Caco-2 (cell line): ENCODE measurements around the gene CACNA1H. TPM values are rescaled to one million over a fixed set of nuclear protein-coding genes. Genes with fewer than 3 reads are reported as not detected.

ENCODE experiments used
- BruUV-seq: library from RNA; stranded (reverse); fragments of 400-500 nt; replicated peaks from 2 replicates; lab custom pipeline; 2021; lab: Mats Ljungman, UMichigan
- CTCF ChIA-PET: fragments of 300-600 bp; sonication (Branson Sonifier 250); formaldehyde crosslinking; loops from one replicate; lab custom pipeline; 2022; ENCODE audit warnings: antibody characterized with exemption; lab: Charles Lee
- POLR2A ChIA-PET: fragments of 300-600 bp; sonication (Branson Sonifier 250); formaldehyde crosslinking; loops from one replicate; lab custom pipeline; 2022; ENCODE audit warnings: antibody characterized with exemption; lab: Charles Lee
- DNase-seq, 2 experiments: peaks; one replicate each; pipeline versions ENCODE4 v3.0.0 to v3.0.0-alpha.2; 2020 to 2022
- H3K27me3 ChIP-seq: replicated peaks from 2 replicates; pipeline ENCODE4 v1.6.0; 2011; ENCODE audit warnings: low read length; ENCODE audit not compliant: control insufficient read depth, insufficient read depth
- H3K36me3 ChIP-seq: 2 replicates; pipeline ENCODE4 v1.5.1; 2011; ENCODE audit warnings: low read length; ENCODE audit not compliant: control insufficient read depth, insufficient read depth
- H3K4me1 ChIP-seq: fragments of 250-450 bp; sonication (Bioruptor Pico); 2 replicates; pipeline ENCODE4 v1.5.1; 2020; ENCODE audit warnings: mild to moderate bottlenecking
- H3K4me3 ChIP-seq: 2 replicates; pipeline ENCODE4 v1.5.1; 2011; ENCODE audit warnings: low read depth, mild to moderate bottlenecking, control low read depth, low read length
- H3K9me3 ChIP-seq: fragments of 250-450 bp; sonication (Bioruptor Pico); 2 replicates; pipeline ENCODE4 v1.5.1; 2020; ENCODE audit warnings: mild to moderate bottlenecking, moderate library complexity
- H3K27ac Mint-ChIP-seq: one replicate; pipeline ENCODE4 v1.8.0; 2022; ENCODE audit warnings: mixed read lengths; ENCODE audit not compliant: unreplicated experiment
- H3K27me3 Mint-ChIP-seq: one replicate; pipeline ENCODE4 v1.8.0; 2022; ENCODE audit warnings: mixed read lengths; ENCODE audit not compliant: insufficient read depth, unreplicated experiment
- H3K36me3 Mint-ChIP-seq: one replicate; pipeline ENCODE4 v1.8.0; 2022; ENCODE audit warnings: mild to moderate bottlenecking, mixed read lengths; ENCODE audit not compliant: insufficient read depth, unreplicated experiment
- H3K4me1 Mint-ChIP-seq: one replicate; pipeline ENCODE4 v1.8.0; 2022; ENCODE audit warnings: low read depth, mixed read lengths; ENCODE audit not compliant: unreplicated experiment
- H3K4me3 Mint-ChIP-seq: one replicate; pipeline ENCODE4 v1.8.0; 2022; ENCODE audit warnings: mild to moderate bottlenecking, moderate library complexity, mixed read lengths; ENCODE audit not compliant: unreplicated experiment
- H3K9me3 Mint-ChIP-seq: one replicate; pipeline ENCODE4 v1.8.0; 2022; ENCODE audit warnings: mixed read lengths; ENCODE audit not compliant: unreplicated experiment
- intact Hi-C: fragments of 100-400 bp; cut with micrococcal nuclease; formaldehyde crosslinking; loops from one replicate; pipeline ENCODE4 v1.10.0; 2022; ENCODE audit not compliant: unreplicated experiment
- total RNA-seq: library from RNA; stranded (reverse); gene quantifications from 2 replicates; pipeline ENCODE4 v1.2.3, GENCODE V29; 2022
- TF ChIP-seq, protein P1 (sequence below), 2 experiments: fragments of 200-600 bp in 1 of 2; IDR thresholded peaks; 1 replicate in 1 of 2; 2 replicates in 1 of 2; pipeline versions ENCODE4 v1.5.1 to v1.8.0; 2011 to 2022; ENCODE audit warnings: antibody characterized with exemption in 1 of 2, control low read depth in 1 of 2, inconsistent platforms in 1 of 2, low read depth in 1 of 2, low read length in 1 of 2, mild to moderate bottlenecking in 1 of 2, moderate library complexity in 1 of 2; ENCODE audit not compliant: insufficient read depth in 1 of 2, severe bottlenecking in 1 of 2, unreplicated experiment in 1 of 2

The CACNA1H gene
- total RNA-seq, 1 experiment from 2014 or later: 5.1 TPM

DNA sequence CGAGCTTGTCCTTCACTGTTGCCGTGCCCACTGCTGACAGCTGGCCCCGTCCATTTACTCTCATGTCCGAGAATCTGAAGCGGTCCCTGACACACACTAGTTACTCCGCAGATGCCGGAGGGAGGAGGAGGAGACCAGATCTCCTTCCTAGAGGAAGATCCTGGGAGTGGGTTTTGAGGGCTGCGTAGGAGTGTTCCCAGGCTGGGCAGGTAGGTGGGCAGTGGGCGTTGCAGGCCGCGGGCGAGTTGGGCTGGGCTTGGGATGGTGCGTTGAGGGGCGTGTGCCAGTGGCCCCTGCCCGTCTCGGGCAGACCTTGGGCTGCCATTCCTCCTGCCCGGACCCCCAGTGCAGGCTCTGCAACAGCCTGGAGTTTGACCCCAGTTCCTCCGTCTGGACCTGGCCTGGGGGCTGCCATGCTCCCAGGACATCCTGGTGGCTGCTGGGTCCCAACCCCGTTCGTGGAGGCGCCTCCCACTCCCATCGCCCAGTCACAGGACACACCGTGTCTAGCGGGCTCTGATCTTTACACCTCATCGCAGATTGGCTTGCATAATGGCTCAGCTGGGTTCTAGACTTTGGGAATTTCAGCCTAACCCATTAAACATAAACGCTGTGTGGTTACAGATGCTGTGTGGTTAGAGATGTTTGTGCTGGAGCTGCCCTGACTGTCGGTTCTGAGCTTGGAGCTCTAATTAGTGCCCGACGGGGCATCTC is 22.8 kb downstream of the CACNA1H start:
- H3K4me3 ChIP-seq: no peak overlapping the region
- H3K27me3 ChIP-seq: no peaks in the 10 kb centered on the region
- ChIA-PET CTCF (no interaction called here), POLR2A (no interaction called here)
- Mint-ChIP-seq H3K36me3 (no peaks in the 10 kb centered on the region), H3K9me3 (no peaks in the 10 kb centered on the region), H3K27me3 (no peaks in the 10 kb centered on the region), H3K4me1 (no peaks in the 10 kb centered on the region), H3K27ac (no peak overlapping the region), H3K4me3 (no peak overlapping the region)
- no peaks in the 10 kb centered on the region for H3K9me3 ChIP-seq
- TF ChIP-seq, protein P1, sequence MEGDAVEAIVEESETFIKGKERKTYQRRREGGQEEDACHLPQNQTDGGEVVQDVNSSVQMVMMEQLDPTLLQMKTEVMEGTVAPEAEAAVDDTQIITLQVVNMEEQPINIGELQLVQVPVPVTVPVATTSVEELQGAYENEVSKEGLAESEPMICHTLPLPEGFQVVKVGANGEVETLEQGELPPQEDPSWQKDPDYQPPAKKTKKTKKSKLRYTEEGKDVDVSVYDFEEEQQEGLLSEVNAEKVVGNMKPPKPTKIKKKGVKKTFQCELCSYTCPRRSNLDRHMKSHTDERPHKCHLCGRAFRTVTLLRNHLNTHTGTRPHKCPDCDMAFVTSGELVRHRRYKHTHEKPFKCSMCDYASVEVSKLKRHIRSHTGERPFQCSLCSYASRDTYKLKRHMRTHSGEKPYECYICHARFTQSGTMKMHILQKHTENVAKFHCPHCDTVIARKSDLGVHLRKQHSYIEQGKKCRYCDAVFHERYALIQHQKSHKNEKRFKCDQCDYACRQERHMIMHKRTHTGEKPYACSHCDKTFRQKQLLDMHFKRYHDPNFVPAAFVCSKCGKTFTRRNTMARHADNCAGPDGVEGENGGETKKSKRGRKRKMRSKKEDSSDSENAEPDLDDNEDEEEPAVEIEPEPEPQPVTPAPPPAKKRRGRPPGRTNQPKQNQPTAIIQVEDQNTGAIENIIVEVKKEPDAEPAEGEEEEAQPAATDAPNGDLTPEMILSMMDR (IDR thresholded peaks at IDR 0.05; ENCODE audit: insufficient read depth in 1 of 2, low read depth in 1 of 2, low read length in 1 of 2, severe bottlenecking in 1 of 2, unreplicated experiment in 1 of 2): no peak
- BruUV-seq: no TSS peak
- no peaks in the 10 kb centered on the region for H3K36me3 ChIP-seq
- H3K4me1 ChIP-seq: no peaks in the 10 kb centered on the region
- intact Hi-C loops: no loop called here
- DNase-seq: no peak

GRCh38 chr16:1176280-1176897 is 23.5 kb downstream of the CACNA1H start:
- BruUV-seq: no TSS peak
- TF ChIP-seq, protein P1 (IDR thresholded peaks at IDR 0.05; ENCODE audit: insufficient read depth in 1 of 2, low read depth in 1 of 2, low read length in 1 of 2, severe bottlenecking in 1 of 2, unreplicated experiment in 1 of 2): no peak
- intact Hi-C loops: no loop called here
- no peaks in the 10 kb centered on the region for H3K9me3 Mint-ChIP-seq
- no peaks in the 10 kb centered on the region for H3K9me3 ChIP-seq
- H3K36me3 ChIP-seq: no peaks in the 10 kb centered on the region
- no peak overlapping the region for H3K4me3 ChIP-seq
- H3K36me3 Mint-ChIP-seq: no peaks in the 10 kb centered on the region
- H3K27ac Mint-ChIP-seq: no peak overlapping the region
- no peaks in the 10 kb centered on the region for H3K27me3 Mint-ChIP-seq
- no peaks in the 10 kb centered on the region for H3K4me1 ChIP-seq
- no peak for DNase-seq
- no peaks in the 10 kb centered on the region for H3K4me1 Mint-ChIP-seq
- no peak overlapping the region for H3K4me3 Mint-ChIP-seq
- CTCF ChIA-PET: no interaction called here
- H3K27me3 ChIP-seq: no peaks in the 10 kb centered on the region
- POLR2A ChIA-PET: no interaction called here

DNA sequence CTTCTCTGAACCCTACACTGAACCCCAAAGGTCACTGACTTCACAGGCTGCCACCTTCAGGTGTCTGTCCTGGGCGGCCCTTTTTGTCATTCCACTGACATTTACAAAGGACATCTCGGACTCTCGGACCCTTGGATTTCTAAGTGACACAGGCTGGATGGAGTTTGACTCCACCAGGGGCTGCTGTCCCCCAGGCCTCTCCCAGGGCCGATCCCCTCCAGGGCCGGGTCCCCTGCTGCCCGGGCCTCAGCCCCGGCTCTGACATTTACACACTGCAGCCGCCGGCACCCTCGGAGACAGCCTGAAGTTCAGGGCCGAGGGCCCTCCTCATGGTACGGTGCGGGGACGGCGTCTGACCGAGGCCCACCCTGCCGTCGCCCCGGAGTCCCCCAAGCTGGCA is 24.1 kb downstream of the CACNA1H start:
- H3K9me3 ChIP-seq: no peaks in the 10 kb centered on the region
- POLR2A ChIA-PET: no interaction called here
- no peaks in the 10 kb centered on the region for H3K27me3 ChIP-seq
- H3K4me1 ChIP-seq: peaks cover 3% of the 10 kb centered on the region
- no TSS peak for BruUV-seq
- TF ChIP-seq, protein P1 (IDR thresholded peaks at IDR 0.05; ENCODE audit: insufficient read depth in 1 of 2, low read depth in 1 of 2, low read length in 1 of 2, severe bottlenecking in 1 of 2, unreplicated experiment in 1 of 2): no peak
- Mint-ChIP-seq H3K27ac (no peak overlapping the region), H3K4me3 (no peak overlapping the region), H3K4me1 (no peaks in the 10 kb centered on the region), H3K9me3 (no peaks in the 10 kb centered on the region), H3K27me3 (no peaks in the 10 kb centered on the region), H3K36me3 (no peaks in the 10 kb centered on the region)
- DNase-seq: no peak
- intact Hi-C loops: no loop called here
- CTCF ChIA-PET: no interaction called here
- no peaks in the 10 kb centered on the region for H3K36me3 ChIP-seq
- H3K4me3 ChIP-seq: no peak overlapping the region
